ENCODE data around the gene SAXO1. TPM values are rescaled to one million over a fixed set of nuclear protein-coding genes. Genes with fewer than 3 reads are reported as not detected.
"Not testable (repeated sequence)": the region's sequence is repeated elsewhere in the genome, so short reads cannot be mapped to it uniquely, and the experiment has no call there.

Gene SAXO1, protein sequence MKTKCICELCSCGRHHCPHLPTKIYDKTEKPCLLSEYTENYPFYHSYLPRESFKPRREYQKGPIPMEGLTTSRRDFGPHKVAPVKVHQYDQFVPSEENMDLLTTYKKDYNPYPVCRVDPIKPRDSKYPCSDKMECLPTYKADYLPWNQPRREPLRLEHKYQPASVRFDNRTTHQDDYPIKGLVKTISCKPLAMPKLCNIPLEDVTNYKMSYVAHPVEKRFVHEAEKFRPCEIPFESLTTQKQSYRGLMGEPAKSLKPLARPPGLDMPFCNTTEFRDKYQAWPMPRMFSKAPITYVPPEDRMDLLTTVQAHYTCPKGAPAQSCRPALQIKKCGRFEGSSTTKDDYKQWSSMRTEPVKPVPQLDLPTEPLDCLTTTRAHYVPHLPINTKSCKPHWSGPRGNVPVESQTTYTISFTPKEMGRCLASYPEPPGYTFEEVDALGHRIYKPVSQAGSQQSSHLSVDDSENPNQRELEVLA
- total RNA-seq, result 0.10 TPM

DNA sequence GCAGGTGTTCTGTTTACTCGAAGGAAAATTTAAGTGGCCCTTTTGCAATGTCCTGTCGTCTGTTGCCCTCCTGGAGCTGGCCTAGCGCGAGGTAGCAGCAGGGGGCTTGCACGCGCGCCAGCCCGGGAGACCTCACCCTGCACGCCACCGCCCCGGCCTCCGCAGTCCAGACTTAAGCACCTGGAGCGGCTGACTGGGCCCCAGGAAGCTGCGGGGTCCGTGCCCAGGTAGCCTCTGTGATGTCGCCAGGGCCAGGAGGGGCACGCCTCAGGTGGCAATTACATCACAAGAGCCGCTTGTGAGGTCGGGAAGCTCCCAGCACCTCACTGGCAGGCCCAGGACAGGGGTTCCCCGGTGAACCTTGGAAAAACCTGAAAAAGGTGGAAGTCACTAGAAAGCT is at the start of gene SAXO1:
Gene SAXO1, minus strand, starts transcription at position 195 of the 400 bp plus-strand sequence. CDS start 301 bp downstream, outside the sequence.
- DNase-seq, result no peak

DNA sequence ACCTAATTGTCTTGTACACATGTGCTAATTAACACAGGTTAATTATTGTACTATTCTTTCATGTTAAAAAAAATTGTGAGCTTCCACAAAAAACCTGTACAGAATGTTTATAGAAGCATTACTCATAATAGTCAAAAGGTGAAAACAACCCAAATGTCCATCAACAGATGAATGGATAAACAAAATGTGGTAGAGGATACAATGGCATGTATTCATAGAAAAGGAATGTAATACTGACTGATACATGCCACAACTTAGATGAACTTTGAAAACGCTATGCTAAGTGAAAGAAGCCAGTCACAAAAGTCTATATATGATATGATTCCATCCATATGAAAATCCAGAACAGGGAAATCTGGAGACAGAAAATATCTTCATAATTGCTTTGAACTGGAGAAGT is 41.8 kb upstream of the SAXO1 start:
- DNase-seq, result no peak

DNA sequence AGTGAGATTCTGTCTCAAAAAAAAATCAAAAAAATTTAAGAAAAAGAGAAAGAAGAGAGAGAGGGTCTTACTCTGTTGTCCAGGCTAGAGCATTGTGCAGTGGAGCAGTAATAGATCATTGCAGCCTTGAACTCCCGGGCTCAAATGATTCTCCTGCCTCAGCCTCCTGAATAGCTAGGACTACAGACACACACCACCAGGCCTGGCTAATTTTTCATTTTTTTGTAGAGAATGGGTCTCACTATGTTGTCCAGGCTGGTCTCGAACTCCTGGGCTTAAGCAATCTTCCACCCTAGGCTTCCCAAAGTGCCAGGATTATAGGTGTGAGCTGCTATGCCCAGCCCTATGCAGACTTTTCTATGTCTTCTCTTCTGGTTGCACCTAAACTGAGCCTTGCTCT is 41.2 kb upstream of the SAXO1 start:
- no peak for DNase-seq

DNA sequence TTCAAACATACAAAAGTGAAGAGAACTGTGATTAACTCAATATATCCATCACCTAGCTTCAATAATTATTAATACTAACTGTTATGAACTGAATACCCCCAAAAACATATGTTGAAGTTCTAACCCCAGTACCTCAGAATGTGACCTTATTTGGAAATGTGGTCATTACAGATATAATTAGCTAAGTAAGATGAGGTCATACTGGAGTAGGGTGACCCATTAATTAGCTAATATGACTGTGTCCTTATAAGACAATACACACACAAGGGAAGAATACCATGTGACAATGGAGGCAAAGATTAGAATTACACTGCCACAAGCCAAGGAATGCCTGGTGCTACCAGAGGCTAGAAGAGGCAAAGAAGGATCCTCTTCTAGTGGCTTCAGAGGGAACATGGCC is 24.0 kb upstream of the SAXO1 start:
- no peak for DNase-seq

DNA sequence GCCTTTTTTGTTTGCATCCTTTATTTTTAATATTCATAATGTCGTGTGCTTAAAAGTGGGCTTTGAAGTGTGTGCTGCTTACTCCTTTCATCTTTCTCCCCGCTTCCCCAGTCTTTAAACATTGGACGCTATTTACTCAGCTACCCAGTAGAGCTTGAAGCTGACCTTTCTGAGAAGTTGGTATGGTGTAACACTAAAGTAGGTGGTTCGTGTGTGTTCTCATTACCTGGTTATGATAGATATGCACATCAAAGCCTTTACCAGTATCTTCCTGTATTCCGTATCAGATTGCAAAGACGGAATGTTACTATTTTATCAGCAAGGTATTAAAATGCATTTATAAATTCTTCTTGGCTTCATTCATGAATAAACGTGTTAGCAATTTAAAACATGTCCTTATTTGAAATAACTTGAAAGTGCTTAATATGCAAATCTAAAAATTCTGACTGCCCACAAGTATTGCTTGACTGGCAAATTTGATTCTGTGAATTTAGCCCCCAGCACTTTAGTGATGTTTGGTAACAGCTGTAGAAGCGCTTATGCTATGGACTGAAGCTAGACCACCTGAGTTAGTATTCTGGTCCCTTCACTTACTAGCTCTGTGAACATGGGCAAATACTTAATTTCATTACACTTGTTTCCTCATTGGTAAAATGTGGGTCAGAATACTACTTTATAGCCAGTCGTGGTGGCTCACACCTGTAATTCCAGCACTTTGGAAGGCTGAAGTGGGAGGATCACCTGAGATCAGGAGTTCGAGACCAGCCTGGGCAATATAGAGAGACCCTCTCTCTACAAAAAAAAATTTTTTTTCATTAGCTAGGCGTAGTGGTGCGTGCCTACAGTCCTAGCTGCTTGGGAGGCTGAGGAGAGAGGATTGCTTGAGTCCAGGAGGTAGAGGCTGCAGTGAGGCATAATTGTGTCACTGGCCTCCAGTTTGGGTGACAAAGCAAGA is 17.9 kb upstream of the SAXO1 start:
- no peak for DNase-seq

DNA sequence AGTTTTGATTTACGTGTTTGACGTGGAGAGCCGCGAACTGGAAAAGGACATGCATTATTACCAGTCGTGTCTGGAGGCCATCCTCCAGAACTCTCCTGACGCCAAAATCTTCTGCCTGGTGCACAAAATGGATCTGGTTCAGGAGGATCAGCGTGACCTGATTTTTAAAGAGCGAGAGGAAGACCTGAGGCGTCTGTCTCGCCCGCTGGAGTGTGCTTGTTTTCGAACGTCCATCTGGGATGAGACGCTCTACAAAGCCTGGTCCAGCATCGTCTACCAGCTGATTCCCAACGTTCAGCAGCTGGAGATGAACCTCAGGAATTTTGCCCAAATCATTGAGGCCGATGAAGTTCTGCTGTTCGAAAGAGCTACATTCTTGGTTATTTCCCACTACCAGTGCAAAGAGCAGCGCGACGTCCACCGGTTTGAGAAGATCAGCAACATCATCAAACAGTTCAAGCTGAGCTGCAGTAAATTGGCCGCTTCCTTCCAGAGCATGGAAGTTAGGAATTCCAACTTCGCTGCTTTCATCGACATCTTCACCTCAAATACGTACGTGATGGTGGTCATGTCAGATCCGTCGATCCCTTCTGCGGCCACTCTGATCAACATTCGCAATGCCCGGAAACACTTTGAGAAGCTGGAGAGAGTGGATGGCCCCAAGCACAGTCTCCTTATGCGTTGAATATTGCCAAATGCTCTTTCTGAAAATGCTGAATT is 17.1 kb upstream of the SAXO1 start:
- peak; percentile 35 for DNase-seq

DNA sequence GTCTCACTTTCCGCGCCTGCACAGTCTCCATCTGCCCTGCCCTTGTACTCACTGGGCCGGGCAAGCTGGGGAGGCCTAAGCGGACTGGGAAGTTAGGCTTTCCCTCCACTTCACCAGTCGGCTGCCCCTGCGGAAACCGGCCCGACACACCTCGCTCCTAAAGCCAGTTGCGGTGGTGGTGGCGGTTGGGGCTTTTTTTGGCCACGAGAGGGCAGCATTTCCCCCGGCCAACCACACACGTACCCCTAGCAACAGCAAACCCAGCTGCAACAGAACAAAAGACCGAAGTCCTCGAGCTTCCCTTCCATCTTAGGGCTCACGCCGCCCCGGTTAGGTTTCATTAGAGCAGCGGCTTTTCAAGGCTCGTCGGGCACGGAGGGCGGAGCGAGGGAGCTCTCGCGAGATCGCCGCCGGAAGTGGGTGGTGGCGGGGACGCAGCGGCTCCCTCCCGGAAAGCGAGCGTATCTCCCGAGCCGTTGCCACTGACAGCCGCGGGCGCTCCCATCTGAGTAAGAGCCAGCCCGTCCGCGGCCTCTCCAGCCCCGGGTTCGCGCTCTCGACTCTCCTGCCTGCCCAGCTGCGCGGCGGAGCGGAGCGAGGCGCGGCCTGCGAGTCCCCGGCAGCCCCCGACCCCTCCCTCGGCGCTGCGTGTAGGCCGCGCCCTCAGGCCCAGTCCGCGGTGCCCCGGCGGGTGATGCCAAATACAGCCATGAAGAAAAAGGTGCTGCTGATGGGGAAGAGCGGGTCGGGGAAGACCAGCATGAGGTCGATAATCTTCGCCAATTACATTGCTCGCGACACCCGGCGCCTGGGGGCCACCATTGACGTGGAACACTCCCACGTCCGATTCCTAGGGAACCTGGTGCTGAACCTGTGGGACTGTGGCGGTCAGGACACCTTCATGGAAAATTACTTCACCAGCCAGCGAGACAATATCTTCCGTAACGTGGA is 16.2 kb upstream of the SAXO1 start, which contains the start of gene RRAGA:
Gene RRAGA, plus strand, starts transcription at position 462 of the 951 bp plus-strand sequence. Its CDS starts 233 bp downstream, at position 695.
- DNase-seq, result peak; percentile 94

DNA sequence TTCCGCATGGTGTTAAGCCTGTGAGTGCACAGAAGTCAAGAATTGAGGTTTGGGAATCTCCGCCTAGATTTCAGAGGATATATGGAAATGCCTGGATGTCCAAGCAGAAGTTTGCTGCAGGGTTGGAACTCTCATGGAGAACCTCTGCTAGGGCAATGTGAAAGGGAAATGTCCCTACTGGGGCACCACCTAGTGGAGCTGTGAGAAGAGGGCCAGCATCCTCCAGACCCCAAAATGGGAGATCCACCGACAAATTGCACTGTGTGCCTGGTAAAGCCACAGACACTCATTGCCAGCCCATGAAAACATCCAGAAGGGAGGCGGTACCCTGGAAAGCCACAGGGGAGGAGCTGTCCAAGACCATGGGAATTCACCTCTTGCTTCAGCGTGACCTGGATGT is 3.6 kb upstream of the SAXO1 start:
- DNase-seq, result no peak

DNA sequence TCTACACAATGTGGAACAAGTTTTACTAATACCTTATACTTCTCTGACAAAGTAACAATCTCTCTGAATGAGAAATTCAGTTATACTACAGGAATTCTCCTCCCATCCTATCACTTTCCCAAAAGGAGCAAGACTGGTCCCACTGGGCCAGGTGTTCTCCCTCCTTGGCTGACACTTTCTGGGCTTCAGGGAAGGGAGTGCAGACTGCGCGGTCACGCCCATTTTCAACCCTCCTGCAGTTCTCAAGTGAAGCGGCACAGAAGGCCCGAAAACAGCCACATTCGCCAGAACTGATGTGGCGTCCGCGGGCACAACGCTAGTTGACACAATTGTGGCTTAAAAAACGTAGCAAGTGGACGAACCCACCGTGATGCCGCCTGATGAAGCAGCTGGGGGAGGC is 603 bp downstream of the SAXO1 start:
- DNase-seq, result no peak

DNA sequence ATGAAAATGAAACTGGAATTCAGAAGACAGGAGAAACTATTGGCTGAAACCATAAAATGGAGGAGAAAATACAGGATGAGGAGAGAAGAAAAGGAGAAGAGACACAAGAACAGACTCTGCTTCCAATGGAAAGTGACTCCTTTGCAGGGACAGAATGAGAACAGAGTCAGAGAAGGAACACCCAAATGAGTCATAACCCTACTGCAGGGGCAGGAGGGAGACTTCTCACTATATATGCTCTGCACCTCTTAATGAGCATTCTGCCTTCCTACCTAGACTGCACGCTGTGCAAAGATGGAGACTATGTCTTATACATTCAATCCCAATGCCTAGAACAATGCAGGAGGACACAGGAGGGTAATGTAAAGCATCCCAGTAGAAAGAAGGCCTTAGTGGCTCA is 2.1 kb downstream of the SAXO1 start:
- no peak for DNase-seq

DNA sequence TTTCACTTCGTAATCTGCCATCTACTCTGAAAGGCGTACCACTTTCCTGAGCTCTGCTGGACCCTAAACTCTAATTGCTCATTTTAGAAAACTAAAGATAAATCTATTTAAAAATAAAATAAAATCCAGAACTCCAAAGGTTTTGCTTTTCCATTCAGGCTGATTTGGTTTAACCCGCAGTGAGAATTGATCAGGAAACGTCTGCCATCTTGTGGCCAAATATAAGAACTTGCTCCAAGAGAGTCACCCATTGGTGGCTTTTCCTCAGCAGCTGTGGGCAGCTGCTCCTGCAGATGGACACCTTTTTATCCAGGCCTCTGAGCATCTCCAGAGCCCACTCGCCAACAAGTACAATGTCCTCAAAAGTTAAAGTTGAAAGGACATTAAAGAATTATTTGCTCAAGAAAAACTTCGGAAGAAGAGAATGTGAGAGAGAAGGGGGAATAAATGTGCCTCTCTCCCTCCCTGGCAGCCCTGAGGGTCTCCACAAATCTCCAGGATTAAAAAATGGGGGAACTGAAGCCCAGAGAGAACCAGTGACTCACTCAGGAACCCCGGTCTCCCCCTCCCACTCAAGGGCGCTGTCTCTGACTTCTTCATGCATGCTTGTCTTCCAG is 4.1 kb downstream of the SAXO1 start:
- DNase-seq, result peak; percentile 76

DNA sequence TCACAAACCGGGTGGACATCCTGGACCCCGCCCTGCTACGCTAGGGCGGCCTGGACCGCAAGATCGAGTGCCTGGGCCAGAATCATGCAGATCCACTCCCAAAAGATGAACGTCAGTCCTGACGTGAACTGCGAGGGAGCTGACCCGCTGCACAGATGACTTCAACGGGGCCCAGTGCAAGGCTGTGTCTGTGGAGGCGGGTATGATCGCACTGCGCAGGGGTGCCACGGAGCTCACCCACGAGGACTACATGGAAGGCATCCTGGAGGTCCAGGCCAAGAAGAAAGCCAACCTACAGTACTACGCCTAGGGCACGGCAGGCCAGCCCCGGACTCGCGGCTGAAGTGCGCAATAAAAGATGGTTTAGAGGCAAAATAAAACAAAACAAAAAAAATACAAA is 5.2 kb downstream of the SAXO1 start:
- no peak for DNase-seq

DNA sequence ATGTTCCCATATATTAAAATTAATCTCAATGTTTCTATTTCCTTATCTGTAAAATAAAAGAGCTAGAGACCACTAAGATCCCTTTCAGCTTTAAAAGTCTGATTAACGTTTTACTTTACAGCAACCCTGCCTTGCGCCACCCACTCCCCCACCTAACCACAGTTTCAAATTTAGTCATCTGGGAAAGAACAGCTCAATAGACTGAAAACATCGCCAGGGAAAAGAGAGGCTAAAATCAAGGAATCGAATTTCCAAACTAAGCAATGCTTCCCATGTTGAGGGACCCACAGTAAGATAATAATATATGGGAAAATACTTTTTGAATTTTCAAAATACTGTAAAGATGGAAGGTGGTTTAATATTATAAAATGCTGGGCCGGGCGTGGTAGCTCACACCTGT is 6.6 kb downstream of the SAXO1 start:
- no peak for DNase-seq

DNA sequence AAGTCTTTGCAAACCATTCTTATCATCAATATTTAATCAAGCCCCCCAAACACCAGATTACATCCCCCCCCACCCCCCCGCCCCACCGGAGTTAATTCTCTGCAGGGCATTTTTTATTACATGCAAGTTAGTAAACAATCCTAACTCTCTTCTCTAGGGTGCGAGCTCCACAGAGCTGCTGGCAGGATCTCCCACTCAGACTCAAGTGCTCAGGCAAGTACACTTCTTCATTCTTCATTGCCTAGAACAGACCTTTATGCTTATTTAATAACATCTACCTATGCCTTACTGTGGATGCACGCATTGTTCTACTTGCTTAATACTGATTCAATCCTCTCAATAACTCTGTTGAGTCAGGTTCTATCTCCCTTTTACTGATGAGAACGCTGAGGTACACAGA is 9.9 kb downstream of the SAXO1 start:
- no peak for DNase-seq

DNA sequence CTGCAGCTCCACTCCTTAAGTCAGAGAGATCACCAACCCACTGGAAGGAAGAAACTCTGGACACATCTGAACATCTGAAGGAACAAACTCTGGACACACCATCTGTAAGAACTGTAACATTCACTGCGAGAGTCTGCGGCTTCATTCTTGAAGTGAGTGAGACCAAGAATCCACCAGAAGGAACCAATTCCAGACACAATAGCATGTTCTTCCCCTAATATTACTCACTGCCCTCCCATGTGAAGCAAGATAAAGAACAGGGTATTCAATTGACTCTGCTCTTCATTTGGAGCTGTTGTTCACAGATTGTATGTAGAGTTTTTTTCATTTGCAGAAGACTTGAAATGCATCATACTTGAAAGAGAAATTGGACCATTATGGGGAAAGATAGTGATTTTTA is 10.8 kb downstream of the SAXO1 start:
- no peak for DNase-seq

DNA sequence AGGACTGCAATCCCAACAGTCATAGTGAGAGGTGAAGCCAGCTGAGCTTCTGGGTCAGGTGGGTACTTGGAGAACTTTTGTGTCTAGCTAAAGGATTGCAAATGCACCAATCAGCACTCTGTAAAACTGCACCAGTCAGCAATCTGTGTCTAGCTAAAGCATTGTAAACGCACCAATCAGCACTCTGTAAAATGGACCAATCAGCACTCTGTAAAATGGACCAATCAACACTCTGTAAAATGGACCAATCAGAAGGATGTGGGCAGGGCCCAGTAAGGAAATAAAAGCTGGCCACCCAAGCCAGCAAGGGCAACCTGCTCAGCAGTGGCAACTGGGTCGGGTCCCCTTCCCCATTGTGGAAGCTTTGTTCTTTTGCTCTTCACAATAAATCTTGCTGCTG is 11.4 kb downstream of the SAXO1 start:
- not testable (repeated sequence) for DNase-seq

DNA sequence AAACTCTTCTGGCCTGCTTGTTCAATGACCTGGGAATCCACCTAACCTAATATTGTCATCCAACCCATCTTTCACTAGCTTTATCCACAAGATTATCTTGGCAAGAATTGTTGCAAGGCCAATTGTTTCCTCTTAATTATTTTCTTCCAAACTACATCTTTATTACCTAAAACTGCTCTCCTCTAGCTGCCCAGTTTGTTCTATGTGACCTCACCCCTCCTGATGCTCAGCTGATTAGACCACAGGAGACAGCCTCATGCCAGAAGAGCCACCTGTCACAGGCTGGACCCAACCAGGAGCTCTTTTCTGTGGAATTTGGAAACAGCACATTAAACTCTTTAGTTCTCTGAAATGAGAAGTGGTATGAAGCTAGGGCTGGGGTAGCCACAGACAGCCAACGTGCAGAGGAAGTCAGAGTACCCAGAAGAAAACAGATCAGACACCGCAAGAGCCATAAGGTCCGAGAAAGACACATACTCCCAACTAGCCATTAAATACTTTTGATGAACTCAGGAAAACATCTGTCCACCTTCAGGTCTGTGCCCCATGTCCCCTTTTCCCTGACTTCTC is 12.0 kb downstream of the SAXO1 start:
- DNase-seq, result no peak

DNA sequence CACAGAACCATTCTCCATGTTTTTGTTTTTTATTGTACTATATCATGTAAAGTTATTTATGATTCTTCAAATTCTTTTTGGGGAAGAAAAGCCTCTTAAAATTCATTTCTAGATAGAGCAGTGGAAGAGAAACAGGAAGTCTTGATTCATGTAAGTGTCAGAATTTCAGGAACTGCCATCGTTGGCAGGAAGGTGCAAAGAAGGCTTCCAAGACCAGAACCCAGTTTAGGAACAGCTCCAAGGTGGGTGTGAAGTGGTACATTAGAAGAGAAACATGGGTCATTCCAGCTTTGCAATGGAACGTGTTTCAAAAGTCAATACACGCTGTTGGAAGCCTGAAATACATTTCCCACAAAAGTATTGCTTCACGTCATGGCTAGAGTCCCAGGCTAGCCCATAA is 14.8 kb downstream of the SAXO1 start:
- DNase-seq, result no peak

DNA sequence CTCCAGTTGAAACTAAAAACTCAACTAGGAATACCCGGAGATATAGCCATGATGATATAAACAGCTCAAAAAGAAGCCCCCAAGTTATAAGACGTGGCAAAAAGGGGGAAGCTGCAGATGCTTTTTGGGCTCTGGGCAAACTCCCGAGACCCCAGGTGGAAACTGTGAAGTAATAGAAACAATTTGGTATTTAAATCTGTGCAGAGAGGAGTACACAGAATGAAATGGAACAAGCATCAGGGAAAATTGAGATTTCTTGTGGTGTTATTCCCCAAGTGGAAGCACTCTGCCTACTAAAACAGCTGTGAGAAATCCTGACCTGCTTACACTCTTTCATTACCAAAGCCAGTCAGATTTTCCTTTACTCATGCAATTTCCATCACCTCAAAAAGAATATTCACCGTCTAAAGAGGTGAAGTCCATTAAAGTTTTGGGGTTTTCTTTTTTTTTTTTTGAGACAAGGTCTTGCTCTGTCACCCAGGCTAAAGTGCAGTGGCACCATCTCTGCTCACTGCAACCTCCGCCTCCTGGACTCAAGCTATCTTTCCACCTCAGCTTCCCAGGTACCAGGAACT is 23.5 kb downstream of the SAXO1 start:
- no peak for DNase-seq

DNA sequence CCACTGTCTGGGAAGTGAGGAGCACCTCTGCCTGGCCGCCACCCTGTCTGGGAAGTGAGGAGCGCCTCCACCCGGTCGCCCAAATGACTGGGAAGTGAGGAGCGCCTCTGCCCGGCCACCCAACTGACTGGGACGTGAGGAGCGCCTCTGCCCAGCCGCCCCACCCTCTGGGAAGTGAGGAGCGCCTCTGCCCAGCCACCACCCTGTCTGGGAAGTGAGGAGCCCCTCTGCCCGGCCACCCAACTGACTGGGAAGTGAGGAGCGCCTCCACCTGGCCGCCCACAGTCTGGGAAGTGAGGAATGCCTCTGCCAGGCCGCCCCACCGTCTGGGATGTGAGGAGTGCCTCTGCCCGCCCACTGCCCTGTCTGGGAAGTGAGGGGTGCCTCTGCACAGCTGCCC is 32.9 kb downstream of the SAXO1 start:
- DNase-seq, result no peak
